K562 treated with DMSO at 1 percent for 24 hours (cell line): ENCODE measurements around the gene DTNBP1. TPM values are rescaled to one million over a fixed set of nuclear protein-coding genes. Genes with fewer than 3 reads are reported as not detected.

Experiments used
- total RNA-seq: library from RNA; unstranded; fragments of 300-600 nt; gene quantifications from 2 replicates; pipeline ENCODE4 v1.2.3, GENCODE V29; 2022; ENCODE audit warnings: low read depth; ENCODE audit not compliant: insufficient read depth

DTNBP1 gene
- 49.8 and 55.0 TPM in 2 replicates for total RNA-seq

GRCh38 chr6:15662326-15663129 is at the start of gene DTNBP1:
Gene DTNBP1, minus strand, starts transcription at chr6:15663028. Its CDS starts 159 bp downstream, at chr6:15662869.

